K562 (cell line): ENCODE results near the gene CERS6. TPM values are rescaled to one million over a fixed set of nuclear protein-coding genes. Genes with fewer than 3 reads are reported as not detected.

Experiments
- CUX1 ChIP-seq: fragments of 200-800 bp; sonication (Bioruptor generic); IDR thresholded peaks from 2 replicates; pipeline ENCODE4 v1.6.1; 2016; ENCODE audit warnings: missing genetic modification characterization, missing compliant biosample characterization
- CXXC5 ChIP-seq: fragments of 250-450 bp; sonication (Bioruptor Pico); IDR thresholded peaks from 2 replicates; pipeline ENCODE4 v1.8.0; 2022; ENCODE audit warnings: inconsistent platforms, mild to moderate bottlenecking, moderate library complexity
- DACH1 ChIP-seq: fragments of 450-650 bp; IDR thresholded peaks from 2 replicates; pipeline ENCODE4 v1.6.1; 2018; ENCODE audit not compliant: partially characterized antibody
- FOXK1 ChIP-seq: sonication (generic); formaldehyde crosslinking; IDR thresholded peaks from 2 replicates; pipeline ENCODE4 v1.8.0; 2022; ENCODE audit warnings: missing genetic modification reagents, mild to moderate bottlenecking, borderline replicate concordance
- FOXP4 ChIP-seq: sonication (generic); formaldehyde crosslinking; IDR thresholded peaks from 2 replicates; pipeline ENCODE4 v1.8.0; 2022; ENCODE audit warnings: mild to moderate bottlenecking, missing genetic modification reagents, borderline replicate concordance
- HMGN3 ChIP-seq: IDR thresholded peaks from 2 replicates; pipeline ENCODE4 v1.6.1; 2011; ENCODE audit warnings: borderline replicate concordance, low read depth, mild to moderate bottlenecking, mixed read lengths, low read length; ENCODE audit not compliant: insufficient read length; ENCODE audit errors: extremely low read depth
- HOXB6 ChIP-seq: fragments of 250-450 bp; sonication (Bioruptor Pico); IDR thresholded peaks from 2 replicates; pipeline ENCODE4 v1.5.1; 2022; ENCODE audit warnings: mild to moderate bottlenecking, borderline replicate concordance
- ID3 ChIP-seq, 2 experiments: fragments of 250-450 bp in 1 of 2; fragments of 450-650 bp in 1 of 2; sonication (Bioruptor Pico) in 1 of 2; IDR thresholded peaks; 2 replicates each; pipeline versions ENCODE4 v1.6.1 to v1.8.0; 2016 to 2021; ENCODE audit warnings: mild to moderate bottlenecking in 2 of 2, moderate library complexity in 2 of 2, missing compliant biosample characterization in 1 of 2, missing genetic modification characterization in 1 of 2
- KDM5B ChIP-seq: fragments of 200-600 bp; sonication (generic); IDR thresholded peaks from 2 replicates; pipeline ENCODE4 v1.6.1; 2012; ENCODE audit warnings: low read depth, mild to moderate bottlenecking, moderate library complexity, low read length, control low read depth, inconsistent platforms; ENCODE audit not compliant: insufficient replicate concordance
- NR2C2 ChIP-seq, 2 experiments: fragments of 200-800 bp in 1 of 2; sonication (Bioruptor generic) in 1 of 2; sonication (generic) in 1 of 2; formaldehyde crosslinking in 1 of 2; IDR thresholded peaks; 2 replicates each; pipeline versions ENCODE4 v1.6.1 to v1.8.0; 2016 to 2022; ENCODE audit warnings: mild to moderate bottlenecking in 1 of 2, missing compliant biosample characterization in 1 of 2, missing genetic modification characterization in 1 of 2, missing genetic modification reagents in 1 of 2
- NR3C1 ChIP-seq: sonication (generic); formaldehyde crosslinking; IDR thresholded peaks from 2 replicates; pipeline ENCODE4 v1.8.1; 2022; ENCODE audit warnings: missing genetic modification reagents
- NRF1 ChIP-seq, 2 experiments: fragments of 450-650 bp; IDR thresholded peaks in 1 of 2; conservative IDR thresholded peaks in 1 of 2; 2 replicates each; pipeline ENCODE4 v1.6.1; 2014; ENCODE audit warnings: mild to moderate bottlenecking in 2 of 2
- ZBTB17 ChIP-seq: fragments of 450-650 bp; formaldehyde crosslinking; IDR thresholded peaks from 2 replicates; pipeline ENCODE4 v1.4.0; 2020; ENCODE audit warnings: mild to moderate bottlenecking
- ZFP1 ChIP-seq: fragments of 450-650 bp; formaldehyde crosslinking; IDR thresholded peaks from 2 replicates; pipeline ENCODE4 v1.4.0; 2020; ENCODE audit warnings: mild to moderate bottlenecking, mixed read lengths
- ZMIZ1 ChIP-seq, 2 experiments: fragments of 150-350 bp in 1 of 2; IDR thresholded peaks; 2 replicates each; pipeline ENCODE4 v1.6.1; 2012 to 2016; ENCODE audit warnings: low read depth in 2 of 2, low read length in 2 of 2, mild to moderate bottlenecking in 1 of 2, moderate library complexity in 1 of 2
- ZNF780A ChIP-seq: fragments of 250-450 bp; sonication (Bioruptor Pico); IDR thresholded peaks from 2 replicates; pipeline ENCODE4 v1.5.0; 2021; ENCODE audit warnings: mild to moderate bottlenecking
- polyA plus RNA-seq, 8 experiments: library from polyadenylated mRNA; depleted of rRNA in 4 of 8; stranded (reverse) in 5 of 8; unstranded in 3 of 8; fragments of >200 nt; fragmentation: Nextera tagmentation in 2 of 8; fragmentation: Illumina TruSeq in 1 of 8; extraction: Ambion mirVana in 2 of 8; extraction: Trizol in 1 of 8; gene quantifications; 2 replicates each; pipeline versions ENCODE4 v1.2.1 to v1.2.3, GENCODE V29; 2011 to 2014; ENCODE audit warnings: inconsistent platforms in 1 of 8, missing spikeins in 1 of 8
- total RNA-seq, 7 experiments: library from RNA; depleted of rRNA in 6 of 7; stranded (reverse); fragments of >200 nt in 6 of 7; fragmentation: Illumina TruSeq in 2 of 7; extraction: Trizol in 2 of 7; gene quantifications; 2 replicates each; pipeline versions ENCODE4 v1.2.1 to v1.2.3, GENCODE V29; 2011 to 2021; ENCODE audit warnings: low replicate concordance in 1 of 7

Gene CERS6
- total and polyA plus RNA-seq, 9 of the 15 experiments (the other 6 are each of a cell fraction or from before 2014, with no cell fraction given), result 1.6 to 13.6 (median 11.4) TPM

- TF ChIP-seq CUX1 (CRISPR knock-in tag) (0 out of 2 replicates have a peak, but pooled peaks have one; percentile 42), HOXB6 (no peak), FOXP4 (no peak), FOXK1 (CRISPR knock-in tag) (no peak), ZMIZ1 (IDR thresholded peaks at IDR 0.05; ENCODE audit: low read depth in 2 of 2, low read length in 2 of 2) (no peak), HMGN3 (no peak), CXXC5 (peak; percentile 36; the same call in 1 of the 2 replicates), NR3C1 (no peak), NRF1 (conservative IDR thresholded peaks at IDR 0.05 in 1 of 2, IDR thresholded peaks at IDR 0.05 in 1 of 2) (no peak), ZFP1 (no peak), NR2C2 (CRISPR knock-in tag; IDR thresholded peaks at IDR 0.05) (no peak), NR2C2 (tag; IDR thresholded peaks at IDR 0.05) (no peak), ID3 (CRISPR knock-in tag; IDR thresholded peaks at IDR 0.05) (no peak), ID3 (tag; IDR thresholded peaks at IDR 0.05) (no peak), ZNF780A (no peak), KDM5B (no peak), DACH1 (no peak), ZBTB17 (CRISPR knock-in tag) (no peak)
Observed at GRCh38 chr2:168804214-168804613, 348.1 kb downstream of the CERS6 start (continued).
